Measurements from ENCODE around the gene IFNL2. TPM values are rescaled to one million over a fixed set of nuclear protein-coding genes. Genes with fewer than 3 reads are reported as not detected.
"Not testable (repeated sequence)": the region's sequence is repeated elsewhere in the genome, so short reads cannot be mapped to it uniquely, and the experiment has no call there.

Gene IFNL2
- total RNA-seq, 1 donor from 2014 or later, result not detected

- ATAC-seq, result no peak
- DNase-seq (ENCODE audit: low spot score), result no peak
- intact Hi-C loops (cut with DNase I), result no loop called here
Measured at GRCh38 chr19:39251081-39251480, 17.1 kb upstream of the IFNL2 start.

- DNase-seq (ENCODE audit: low spot score) (no peak), ATAC-seq (no peak)
- intact Hi-C loops (cut with DNase I), result no loop called here
Measured at GRCh38 chr19:39251846-39252245, 16.4 kb upstream of the IFNL2 start.

- DNase-seq (ENCODE audit: low spot score), result no peak
- ATAC-seq, result no peak
- intact Hi-C loops (cut with DNase I), result no loop called here
Measured at GRCh38 chr19:39252458-39252857, 15.7 kb upstream of the IFNL2 start.

- DNase-seq (ENCODE audit: low spot score), result no peak
- intact Hi-C loops (cut with DNase I), result no loop called here
Measured at GRCh38 chr19:39253374-39254149, 14.6 kb upstream of the IFNL2 start.

GRCh38 chr19:39254531-39255345 lies 13.5 kb upstream of the IFNL2 start:
- ATAC-seq, result no peak
- intact Hi-C loops (cut with DNase I), result no loop called here
- no peak for DNase-seq (ENCODE audit: low spot score)

More at GRCh38 chr19:39253374-39254149, 14.6 kb upstream of the IFNL2 start:
- ATAC-seq, result no peak

- intact Hi-C loops (cut with DNase I), result no loop called here
Measured at GRCh38 chr19:39257227-39257626, 11.0 kb upstream of the IFNL2 start.

GRCh38 chr19:39261704-39262103 lies 6.5 kb upstream of the IFNL2 start:
- intact Hi-C loops (cut with DNase I), result no loop called here
- ATAC-seq (no peak), DNase-seq (ENCODE audit: low spot score) (no peak)

More at GRCh38 chr19:39257227-39257626, 11.0 kb upstream of the IFNL2 start:
- ATAC-seq, result no peak
- DNase-seq (ENCODE audit: low spot score), result no peak

GRCh38 chr19:39262496-39262895 lies 5.7 kb upstream of the IFNL2 start:
- intact Hi-C loops (cut with DNase I), result no loop called here
- DNase-seq (ENCODE audit: low spot score) (no peak), ATAC-seq (no peak)

GRCh38 chr19:39263912-39264305 lies 4.3 kb upstream of the IFNL2 start:
- no peak for ATAC-seq
- intact Hi-C loops (cut with DNase I), result no loop called here
- DNase-seq (ENCODE audit: low spot score), result peak; percentile 43

GRCh38 chr19:39264306-39265290 lies 3.6 kb upstream of the IFNL2 start:
- intact Hi-C loops (cut with DNase I), result no loop called here
- DNase-seq (ENCODE audit: low spot score) (peak; percentile 53), ATAC-seq (no peak)

- intact Hi-C loops (cut with DNase I), result no loop called here
- DNase-seq (ENCODE audit: low spot score) (peak; percentile 51), ATAC-seq (no peak)
Measured at GRCh38 chr19:39265321-39265916, 2.8 kb upstream of the IFNL2 start.

GRCh38 chr19:39268531-39269223 lies 481 bp downstream of the IFNL2 start:
- peak; percentile 36 for DNase-seq (ENCODE audit: low spot score)
- intact Hi-C loops (cut with DNase I); ATAC-seq: not testable (repeated sequence)

GRCh38 chr19:39269369-39269768 lies 1.2 kb downstream of the IFNL2 start:
- intact Hi-C loops (cut with DNase I); ATAC-seq: not testable (repeated sequence)
- peak; percentile 30 for DNase-seq (ENCODE audit: low spot score)

- DNase-seq (ENCODE audit: low spot score) (peak; percentile 43), ATAC-seq (no peak)
- intact Hi-C loops (cut with DNase I), result no loop called here
Measured at GRCh38 chr19:39270036-39270871, 2.1 kb downstream of the IFNL2 start.

GRCh38 chr19:39273859-39274258 lies 5.7 kb downstream of the IFNL2 start:
- intact Hi-C loops (cut with DNase I); ATAC-seq; DNase-seq (ENCODE audit: low spot score): not testable (repeated sequence)

GRCh38 chr19:39275578-39275977 lies 7.4 kb downstream of the IFNL2 start:
- ATAC-seq (no peak), DNase-seq (ENCODE audit: low spot score) (peak; percentile 0)
- intact Hi-C loops (cut with DNase I), result no loop called here

- intact Hi-C loops (cut with DNase I), result no loop called here
- peak; percentile 31 for DNase-seq (ENCODE audit: low spot score)
- ATAC-seq, result no peak
Measured at GRCh38 chr19:39276740-39277139, 8.5 kb downstream of the IFNL2 start.
